NAMALWA (cell line): ENCODE data around the gene CCDC106.

Source experiments
- DNase-seq: peaks from one replicate; pipeline ENCODE4 v3.0.0-alpha.2; 2015; ENCODE audit warnings: low spot score

The CCDC106 gene

DNA sequence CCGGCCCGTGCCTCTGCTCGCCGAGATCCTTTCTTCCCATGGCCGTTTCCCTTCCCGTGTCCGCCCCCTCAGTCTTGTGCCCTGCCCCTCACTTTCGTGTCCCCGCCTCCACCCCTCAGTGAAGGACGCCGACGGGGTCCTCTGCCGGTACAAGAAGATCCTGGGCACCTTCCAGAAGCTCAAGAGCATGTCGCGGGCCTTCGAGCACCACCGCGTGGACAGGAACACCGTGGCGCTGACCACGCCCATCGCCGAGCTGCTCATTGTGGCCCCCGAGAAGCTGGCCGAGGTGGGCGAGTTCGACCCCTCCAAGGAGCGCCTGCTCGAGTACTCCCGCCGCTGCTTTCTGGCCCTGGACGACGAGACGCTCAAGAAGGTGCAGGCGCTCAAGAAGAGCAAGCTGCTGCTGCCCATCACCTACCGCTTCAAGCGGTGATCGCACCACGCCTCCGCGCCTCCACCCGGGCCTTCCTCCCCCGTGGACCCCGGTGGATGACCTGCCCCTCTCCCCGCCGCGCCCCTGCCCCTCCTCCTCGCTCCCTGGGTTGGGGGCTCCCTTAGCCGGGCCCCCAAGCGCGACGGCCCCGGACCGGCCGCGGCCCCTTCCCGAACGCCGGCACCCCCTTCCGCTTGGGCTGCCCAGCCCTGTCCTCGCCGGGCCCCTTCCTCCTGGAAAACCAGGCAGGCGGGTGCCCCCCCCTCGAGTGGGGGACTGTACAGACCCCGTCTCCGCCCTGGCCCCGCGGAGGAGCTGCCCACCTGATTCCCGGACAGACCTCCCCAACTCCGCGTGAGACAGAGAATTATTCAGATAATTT, 4.5 kb downstream of the CCDC106 start:
- DNase-seq, result no peak

DNA sequence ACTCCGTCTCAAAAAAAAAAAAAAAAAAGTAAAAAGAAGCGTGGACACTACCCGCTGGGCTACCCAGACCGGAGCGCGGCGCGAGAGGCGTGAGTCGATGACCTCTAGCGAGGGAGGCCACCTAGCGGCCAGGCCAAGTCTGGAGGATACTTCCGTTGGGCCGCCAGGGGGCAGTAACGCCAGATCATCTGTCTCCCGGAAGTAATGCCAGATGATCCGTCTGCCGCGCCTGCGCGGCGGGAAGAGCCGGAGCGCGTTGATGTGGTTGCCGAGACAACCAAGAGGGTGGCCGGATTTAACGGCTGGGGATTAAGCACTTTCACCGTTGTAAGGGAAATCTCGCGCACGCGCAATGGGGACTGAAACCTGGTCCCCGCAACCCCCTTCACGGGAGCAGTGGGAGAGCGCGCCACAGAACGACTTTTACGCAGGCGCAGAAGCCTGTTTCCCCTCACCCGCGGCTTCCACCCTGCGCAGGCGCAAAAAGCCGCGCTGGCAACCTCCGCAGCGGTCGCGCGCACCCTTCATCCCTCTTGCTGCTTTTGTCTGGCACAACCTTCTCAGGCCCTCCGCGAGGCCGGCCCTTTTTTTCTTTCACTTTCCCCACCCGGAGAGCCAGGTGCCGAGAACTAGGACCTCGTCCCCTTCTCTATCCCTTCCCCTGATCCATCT, 5.8 kb downstream of the CCDC106 start:
- DNase-seq, result peak; percentile 99

GRCh38 chr19:55654323-55654867, 6.4 kb downstream of the CCDC106 start:
- peak; percentile 100 for DNase-seq

DNA sequence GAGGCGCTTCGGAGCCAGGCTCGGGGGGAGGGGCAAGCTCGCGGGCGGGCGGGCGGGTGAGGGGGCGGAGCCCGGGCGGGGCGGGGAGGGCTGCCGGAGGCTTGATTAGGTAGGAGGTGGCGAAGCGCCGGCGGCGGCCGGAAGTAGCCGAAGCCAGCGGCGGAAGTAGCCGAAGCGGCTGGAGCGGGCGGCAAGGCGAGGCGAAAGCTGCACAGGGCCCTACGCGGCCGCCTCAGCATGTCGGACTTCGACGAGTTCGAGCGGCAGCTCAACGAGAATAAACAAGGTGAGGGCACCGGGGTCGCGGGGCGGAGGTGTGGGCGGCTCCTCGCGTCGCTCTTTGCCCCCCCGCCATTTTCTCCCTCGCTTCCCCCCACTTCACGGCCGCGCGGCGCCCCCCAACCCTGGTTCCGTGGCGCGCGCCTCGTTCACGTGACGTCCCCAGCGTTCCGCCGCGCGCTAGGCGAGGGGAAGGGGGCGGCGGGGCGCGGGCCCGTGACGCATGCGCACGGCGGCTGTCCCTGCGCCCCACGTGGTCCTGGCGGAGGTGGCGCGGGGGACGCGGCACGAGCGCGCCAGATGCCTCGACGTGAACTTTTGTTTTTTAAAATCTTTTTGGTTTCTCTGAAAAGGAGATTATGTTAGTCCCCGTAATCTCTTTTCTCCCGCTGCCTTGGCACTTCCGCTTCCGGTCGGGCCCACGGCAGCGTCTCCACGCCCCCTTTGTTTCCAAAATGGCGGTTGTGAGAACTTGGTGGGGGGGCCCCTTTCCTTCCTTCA, 7.0 kb downstream of the CCDC106 start, which contains the start of gene U2AF2:
TSS of gene U2AF2 (plus strand) at position 168 of the 780 bp plus-strand sequence. CDS start at position 238, 70 bp downstream.
- peak; percentile 92 for DNase-seq

DNA sequence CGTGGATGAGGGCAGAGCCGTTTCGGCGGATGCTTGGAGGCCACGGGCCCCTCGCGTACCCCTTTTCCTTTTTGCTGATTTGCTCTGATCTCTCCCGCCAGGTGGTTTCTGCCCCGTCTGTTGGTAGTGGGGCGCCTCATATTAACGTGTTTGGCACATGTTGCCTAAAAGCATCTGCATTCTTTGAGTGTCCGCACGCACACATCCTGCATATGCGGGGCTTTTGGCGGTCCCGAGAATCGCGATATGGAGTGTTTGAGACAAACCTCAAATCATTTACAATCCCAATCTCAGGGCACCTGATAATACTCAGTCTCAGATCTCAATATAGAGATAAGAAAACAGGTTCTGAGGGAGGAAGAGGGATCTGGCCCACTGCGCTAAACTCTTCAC, 7.6 kb downstream of the CCDC106 start:
- no peak for DNase-seq

DNA sequence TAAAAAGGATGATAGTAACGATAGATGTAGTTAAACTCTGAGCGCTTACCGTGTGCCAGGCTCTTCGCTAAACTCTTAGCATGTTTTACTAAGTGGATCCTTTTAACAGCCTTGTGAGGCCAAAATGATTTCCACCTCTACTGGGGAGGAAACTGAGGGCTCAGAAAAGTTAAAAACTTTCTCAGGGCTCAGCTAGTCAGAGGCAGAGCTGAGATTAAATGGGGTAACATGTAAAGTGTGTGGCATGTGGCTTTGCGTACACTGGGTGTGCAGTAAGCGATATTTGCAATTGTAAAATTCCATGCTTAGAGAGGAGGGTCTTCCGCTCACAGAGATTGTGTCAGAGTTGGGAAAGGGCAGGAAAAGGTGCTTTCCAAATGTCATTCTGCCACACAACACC, 8.5 kb downstream of the CCDC106 start:
- peak; percentile 48 for DNase-seq

DNA sequence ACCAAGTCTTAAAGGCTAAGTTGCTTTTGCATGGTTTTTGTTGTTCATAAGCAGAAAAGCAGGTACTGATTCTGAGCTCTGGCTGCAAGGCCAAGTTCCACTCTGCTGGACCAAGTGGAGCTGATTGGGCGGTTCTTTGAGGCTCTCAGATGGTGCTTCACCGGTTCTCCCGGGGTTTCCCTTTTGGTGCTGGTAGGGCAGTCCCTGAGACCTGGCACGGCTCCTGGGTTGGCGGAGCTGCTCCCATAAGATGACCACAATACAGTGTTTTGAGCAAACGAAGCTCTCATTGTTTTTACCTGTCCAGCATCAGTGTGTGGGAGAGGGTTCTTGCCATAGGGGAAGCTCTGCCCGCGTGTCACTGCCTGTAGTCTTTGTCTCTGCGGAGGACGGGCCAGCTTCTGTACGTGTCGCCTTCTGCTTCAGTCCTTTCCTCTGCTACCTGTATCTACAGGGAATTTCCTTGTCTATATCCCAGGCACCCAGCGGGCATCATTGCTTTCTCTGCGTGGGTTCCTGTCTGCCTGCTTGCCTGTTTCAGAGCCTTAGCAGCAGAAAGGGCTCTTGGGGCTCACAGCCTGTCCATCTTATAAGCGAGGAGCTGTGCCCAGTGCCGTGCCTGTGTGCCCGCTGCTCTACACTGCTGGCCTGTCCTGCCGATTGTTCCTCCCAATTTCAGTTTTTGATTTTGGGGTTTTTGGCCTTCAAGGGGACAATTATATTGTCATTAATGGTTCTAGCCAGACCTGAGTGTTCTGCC, 9.2 kb downstream of the CCDC106 start:
- no peak for DNase-seq

DNA sequence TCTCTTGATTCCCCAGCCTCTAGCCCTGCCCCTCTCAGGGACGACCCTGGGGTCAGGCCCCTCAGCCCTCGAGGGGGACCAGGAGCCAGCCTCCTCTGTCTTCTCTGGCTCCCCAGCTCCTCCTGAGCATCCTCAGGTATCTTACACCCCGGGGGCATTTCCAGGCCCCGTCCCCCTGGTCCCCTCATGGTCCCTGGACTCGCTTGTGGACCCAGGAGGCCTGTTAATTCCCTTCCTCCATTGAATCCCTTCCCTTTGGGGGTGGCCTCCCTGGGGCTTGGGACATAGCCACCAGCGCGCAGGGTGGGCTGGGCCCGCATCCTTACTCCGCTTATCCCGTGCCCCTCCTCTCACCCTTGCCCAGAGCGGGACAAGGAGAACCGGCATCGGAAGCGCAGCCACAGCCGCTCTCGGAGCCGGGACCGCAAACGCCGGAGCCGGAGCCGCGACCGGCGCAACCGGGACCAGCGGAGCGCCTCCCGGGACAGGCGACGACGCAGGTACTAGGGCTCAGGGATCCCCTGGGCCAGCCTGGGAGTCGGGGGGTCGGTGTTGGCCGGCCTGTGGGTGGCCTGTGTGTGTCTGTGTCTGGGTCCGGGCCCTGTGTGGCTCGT, 10.9 kb downstream of the CCDC106 start:
- no peak for DNase-seq

GRCh38 chr19:55659822-55660221, 11.8 kb downstream of the CCDC106 start:
- no peak for DNase-seq

DNA sequence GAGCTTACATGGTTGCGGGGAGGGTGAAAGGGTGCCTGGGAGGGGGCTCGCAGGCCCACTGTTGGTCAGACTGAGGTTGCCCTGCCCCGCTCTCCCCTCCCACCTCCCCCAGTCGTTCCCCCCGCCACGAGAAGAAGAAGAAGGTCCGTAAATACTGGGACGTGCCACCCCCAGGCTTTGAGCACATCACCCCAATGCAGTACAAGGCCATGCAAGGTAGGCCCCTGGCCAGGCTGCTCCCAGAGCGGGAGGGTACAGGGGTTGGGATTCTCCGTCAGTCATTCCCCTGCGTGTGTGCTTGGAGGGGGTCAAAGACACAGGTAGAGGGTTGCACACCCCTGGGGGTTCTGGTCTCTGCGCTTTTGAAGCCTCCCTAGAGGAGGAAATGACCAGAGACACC, 12.4 kb downstream of the CCDC106 start:
- no peak for DNase-seq

DNA sequence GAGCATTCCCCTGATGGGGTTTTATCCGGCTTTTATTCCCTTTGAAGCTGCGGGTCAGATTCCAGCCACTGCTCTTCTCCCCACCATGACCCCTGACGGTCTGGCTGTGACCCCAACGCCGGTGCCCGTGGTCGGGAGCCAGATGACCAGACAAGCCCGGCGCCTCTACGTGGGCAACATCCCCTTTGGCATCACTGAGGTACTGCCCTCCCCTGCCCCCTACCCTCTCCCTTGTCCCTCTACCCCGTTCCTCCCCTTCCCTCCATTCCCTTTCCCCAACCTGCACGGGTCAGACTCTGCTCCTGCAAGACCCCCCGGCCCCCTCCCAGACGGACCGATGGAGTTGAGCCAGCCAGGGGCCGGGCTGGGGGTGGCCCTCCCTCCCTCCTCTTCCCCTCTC, 13.0 kb downstream of the CCDC106 start:
- DNase-seq, result no peak

GRCh38 chr19:55661826-55662225, 13.8 kb downstream of the CCDC106 start:
- DNase-seq, result no peak

DNA sequence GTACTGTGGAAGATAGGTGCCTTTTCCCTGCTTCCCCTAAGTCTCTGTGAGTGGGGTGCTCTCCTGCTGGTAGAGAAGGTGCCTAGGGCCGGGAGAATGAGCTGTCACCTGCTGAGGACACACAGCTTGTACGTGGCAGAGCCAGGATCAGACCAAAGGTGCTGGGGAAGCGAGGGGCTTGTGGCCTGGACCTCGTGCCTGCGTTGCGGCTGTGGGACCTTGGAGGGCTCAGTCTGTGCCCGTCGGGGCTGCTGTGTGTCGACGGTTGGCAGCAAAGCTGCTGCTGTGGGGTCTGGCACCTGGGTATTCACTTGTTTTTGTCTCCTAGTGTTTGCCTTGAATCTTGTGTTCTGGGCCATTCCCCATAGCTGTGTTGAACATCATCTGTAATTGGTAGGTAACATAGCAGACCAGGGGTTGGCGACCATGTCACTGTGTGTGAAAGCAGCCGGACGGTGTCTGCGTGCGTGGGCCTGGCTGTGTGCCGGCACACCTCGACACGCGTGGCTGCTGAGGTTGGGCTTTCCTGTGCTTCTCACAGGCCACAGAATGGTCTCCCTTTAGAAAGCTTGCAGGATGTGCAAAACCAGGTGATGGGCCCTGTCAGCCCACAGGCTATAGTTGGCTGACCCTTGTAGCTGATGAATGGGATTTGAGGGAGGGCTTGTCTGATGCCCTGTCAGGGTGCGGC, 16.0 kb downstream of the CCDC106 start:
- no peak for DNase-seq

DNA sequence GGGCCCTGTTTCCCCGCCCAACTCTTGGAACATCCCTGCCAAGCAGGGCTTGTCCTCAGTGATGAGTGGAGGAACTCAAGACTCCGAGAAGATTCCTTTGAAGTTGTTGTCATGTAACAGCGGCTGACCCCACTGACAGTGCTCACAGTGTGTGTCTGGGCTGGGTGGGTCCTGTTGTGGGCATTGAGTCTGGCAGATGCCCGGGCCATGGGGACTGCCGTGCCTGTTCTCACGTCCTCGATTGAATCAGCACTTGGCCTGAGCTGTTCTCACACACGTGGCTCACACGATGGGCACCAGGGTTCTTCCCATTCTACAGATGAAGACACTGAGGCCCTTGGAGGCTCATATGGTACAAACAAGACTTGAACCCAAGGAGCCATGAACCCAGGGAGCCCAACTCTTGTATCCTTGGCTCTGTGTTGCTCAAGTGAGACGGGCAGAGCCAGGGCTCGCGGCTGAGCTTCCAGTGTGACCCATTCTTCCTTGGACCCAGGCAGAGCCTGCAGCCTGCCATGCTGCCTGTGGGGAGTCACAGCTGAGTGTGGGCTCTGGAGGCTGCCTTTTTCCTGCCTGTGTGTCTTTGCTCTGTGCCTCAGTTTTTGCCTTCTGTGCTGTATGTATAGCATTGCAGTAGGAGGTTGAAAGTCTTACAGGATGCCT, 18.5 kb downstream of the CCDC106 start:
- DNase-seq, result no peak

DNA sequence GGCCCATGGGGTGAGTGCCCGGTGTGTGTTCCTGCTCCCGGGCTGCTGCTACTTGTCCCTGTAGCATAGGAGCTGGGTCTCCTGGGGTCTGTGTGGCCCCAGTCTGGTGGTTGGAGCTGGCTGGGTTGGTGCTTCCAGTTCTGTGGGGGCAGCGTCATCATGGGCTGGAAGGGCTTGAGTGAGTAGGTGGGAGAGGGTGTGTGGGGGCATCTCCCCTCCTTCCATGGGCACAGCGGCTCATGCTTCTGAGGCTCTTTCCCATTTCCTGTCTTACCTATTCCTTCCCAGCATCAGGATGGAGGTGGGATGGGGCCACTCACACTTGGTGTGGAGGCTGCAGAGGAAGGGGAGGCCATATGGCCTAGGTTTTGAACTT, 19.0 kb downstream of the CCDC106 start:
- DNase-seq, result no peak

DNA sequence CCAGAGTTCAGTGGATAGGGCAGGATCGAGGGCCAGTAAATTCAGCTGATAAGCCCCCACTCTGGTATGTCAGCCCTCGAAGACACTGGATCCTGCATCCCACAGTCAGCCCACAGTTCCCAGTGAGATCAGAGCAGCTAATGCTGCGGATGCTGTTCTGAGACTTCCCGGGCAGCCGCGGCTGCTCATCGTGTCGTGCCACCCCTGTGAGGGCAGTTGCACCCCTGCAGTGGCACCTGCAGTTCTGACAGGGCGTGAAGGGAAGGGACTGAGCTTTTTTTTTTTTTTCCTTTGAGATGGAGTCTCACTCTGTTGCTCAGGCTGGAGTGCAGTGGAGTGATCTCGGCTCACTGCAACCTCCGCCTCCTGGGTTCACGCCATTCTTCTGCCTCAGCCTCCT, 19.5 kb downstream of the CCDC106 start:
- DNase-seq, result no peak

DNA sequence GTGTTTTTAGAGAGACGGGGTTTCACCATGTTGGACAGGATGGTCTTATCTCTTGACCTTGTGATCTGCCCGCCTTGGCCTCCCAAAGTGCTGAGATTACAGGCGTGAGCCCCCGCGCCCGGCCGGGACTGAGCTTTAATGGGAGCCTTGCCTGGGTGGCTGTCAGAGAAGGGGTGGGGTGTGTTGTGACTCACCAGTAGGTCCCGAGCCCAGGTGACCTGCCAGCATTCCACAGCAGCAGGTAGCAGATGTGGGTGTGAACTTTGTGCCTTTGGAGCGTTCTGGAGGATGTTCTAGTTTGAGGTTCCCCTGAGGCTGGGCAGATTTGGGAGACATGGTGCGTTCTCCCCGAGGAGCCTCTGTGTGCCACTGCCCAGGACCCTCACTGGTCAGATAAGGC, 19.9 kb downstream of the CCDC106 start:
- no peak for DNase-seq

GRCh38 chr19:55668603-55669348, 20.8 kb downstream of the CCDC106 start:
- no peak for DNase-seq
